GM21529 (cell line): ENCODE measurements around the gene LMBRD2.

ENCODE experiments used
- ATAC-seq: cut with Tn5 transposase; IDR thresholded peaks from one replicate; pipeline ENCODE4 v1.9.1; 2021; ENCODE audit not compliant: unreplicated experiment

LMBRD2 gene

DNA sequence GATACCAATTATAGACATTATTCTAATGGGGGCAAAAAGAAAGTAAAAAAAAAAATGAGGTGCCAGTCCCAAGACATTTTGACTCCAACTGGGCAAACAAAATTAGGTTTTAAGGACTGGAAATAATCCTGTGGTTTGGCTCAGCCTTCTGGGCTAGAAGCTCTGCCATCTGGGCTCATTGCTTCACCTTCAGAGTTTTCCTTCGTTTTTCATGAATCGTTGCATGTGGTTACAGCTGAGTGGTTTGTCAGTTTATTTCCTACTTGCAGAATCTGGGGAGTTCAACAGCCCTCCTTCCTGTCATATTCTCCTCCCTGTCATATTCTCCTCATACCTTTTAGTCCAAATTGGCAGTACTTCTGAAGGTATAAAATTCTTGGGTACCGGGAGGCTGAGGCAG lies 97.0 kb downstream of the LMBRD2 start:
- ATAC-seq, result no peak

DNA sequence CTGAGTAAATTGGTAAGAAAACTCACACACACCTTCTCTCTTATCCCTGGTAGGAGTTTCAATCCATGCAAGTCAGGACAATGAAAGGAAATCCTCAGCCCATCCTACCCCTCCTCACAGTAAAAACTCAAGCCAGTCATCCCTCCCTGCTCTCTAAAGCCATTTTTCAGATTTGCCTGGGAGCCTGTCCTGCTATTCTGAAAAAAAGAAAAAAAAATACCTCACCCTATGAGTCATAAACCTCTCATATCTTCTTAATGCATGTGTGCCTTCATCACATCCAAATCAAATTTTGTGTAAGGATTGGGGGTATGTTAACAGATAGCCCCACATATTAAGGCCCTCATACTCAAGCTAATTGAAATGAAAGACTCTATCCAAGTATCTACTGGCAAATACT lies 99.1 kb downstream of the LMBRD2 start:
- no peak for ATAC-seq

DNA sequence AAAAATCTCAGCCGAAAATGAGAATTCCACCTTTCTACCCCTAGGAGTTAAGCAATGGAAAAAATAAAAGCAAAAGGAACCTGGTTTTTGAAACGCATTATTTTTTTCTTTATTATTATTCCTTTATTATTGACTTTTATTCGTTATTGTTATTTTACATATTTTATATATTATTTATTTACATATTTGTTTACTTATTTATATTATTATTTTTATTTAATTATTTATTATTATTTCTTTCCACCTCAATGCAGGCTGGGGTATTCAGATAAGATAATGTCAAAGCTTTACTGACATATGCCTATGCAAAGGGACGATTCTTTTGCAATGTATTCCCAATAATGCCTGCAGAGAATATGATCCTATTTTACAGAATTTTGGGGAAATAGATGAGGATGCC lies 101.7 kb downstream of the LMBRD2 start:
- no peak for ATAC-seq
